Bronchial epithelial cell (primary cell): ENCODE measurements around the gene P2RY2. TPM values are rescaled to one million over a fixed set of nuclear protein-coding genes. Genes with fewer than 3 reads are reported as not detected.
A peak's percentile ranks its signal among the peaks of the same experiment; 100 is the strongest.

ENCODE experiments used
- DNase-seq: peaks from one replicate; pipeline ENCODE4 v3.0.0-alpha.2; 2010; ENCODE audit warnings: low read depth
- FAIRE-seq: peaks from 2 replicates; lab custom pipeline; 2011; peaks lifted over from hg19 to GRCh38; lab: Jason Lieb, UNC
- H3K27me3 ChIP-seq: 2 replicates; pipeline ENCODE4 v1.5.1; 2011; ENCODE audit warnings: low read length; ENCODE audit not compliant: control insufficient read depth, insufficient read depth
- H3K36me3 ChIP-seq: 2 replicates; pipeline ENCODE4 v1.5.1; 2011; ENCODE audit warnings: low read length; ENCODE audit not compliant: control insufficient read depth, insufficient read depth
- H3K4me3 ChIP-seq: 2 replicates; pipeline ENCODE4 v1.5.1; 2011; ENCODE audit warnings: mild to moderate bottlenecking, low read depth, low read length, control low read depth
- total RNA-seq: library from RNA; depleted of rRNA; stranded (reverse); fragments of >200 nt; gene quantifications from 2 replicates; pipeline ENCODE4 v1.2.1, GENCODE V29; 2014
- TF ChIP-seq, protein P1 (sequence below): IDR thresholded peaks from 2 replicates; pipeline ENCODE4 v1.5.1; 2011; ENCODE audit warnings: mild to moderate bottlenecking, moderate library complexity, low read length, control low read depth, inconsistent platforms; ENCODE audit not compliant: insufficient read depth, severe bottlenecking

The P2RY2 gene
- total RNA-seq, 1 donor from 2014 or later, result 9.0 TPM

DNA sequence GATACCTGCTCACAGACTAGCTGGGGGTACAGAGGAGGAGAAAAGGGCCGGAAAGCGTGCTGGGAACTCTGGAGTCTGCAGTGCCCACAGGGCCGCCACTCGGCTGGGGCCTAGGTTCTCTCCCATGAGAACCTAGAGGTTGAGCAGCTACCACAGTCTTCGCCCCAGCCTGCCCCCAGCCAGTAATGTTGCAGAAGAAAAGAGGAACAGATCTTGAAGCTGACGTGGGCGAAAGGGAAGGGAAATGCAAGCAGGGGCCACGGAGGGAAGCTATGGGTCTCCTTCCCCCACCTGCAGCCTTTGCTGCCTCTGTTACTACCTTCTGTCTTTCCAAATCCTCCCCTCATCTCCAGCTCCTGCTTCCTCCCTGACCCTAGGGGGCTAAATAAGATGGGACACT, 28.8 kb upstream of the P2RY2 start:
- TF ChIP-seq, protein P1, sequence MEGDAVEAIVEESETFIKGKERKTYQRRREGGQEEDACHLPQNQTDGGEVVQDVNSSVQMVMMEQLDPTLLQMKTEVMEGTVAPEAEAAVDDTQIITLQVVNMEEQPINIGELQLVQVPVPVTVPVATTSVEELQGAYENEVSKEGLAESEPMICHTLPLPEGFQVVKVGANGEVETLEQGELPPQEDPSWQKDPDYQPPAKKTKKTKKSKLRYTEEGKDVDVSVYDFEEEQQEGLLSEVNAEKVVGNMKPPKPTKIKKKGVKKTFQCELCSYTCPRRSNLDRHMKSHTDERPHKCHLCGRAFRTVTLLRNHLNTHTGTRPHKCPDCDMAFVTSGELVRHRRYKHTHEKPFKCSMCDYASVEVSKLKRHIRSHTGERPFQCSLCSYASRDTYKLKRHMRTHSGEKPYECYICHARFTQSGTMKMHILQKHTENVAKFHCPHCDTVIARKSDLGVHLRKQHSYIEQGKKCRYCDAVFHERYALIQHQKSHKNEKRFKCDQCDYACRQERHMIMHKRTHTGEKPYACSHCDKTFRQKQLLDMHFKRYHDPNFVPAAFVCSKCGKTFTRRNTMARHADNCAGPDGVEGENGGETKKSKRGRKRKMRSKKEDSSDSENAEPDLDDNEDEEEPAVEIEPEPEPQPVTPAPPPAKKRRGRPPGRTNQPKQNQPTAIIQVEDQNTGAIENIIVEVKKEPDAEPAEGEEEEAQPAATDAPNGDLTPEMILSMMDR, result no peak
- Histone ChIP-seq H3K4me3 (no peak overlapping the region), H3K27me3 (no peaks in the 10 kb centered on the region), H3K36me3 (no peaks in the 10 kb centered on the region)
- FAIRE-seq (no peak), DNase-seq (no peak)

DNA sequence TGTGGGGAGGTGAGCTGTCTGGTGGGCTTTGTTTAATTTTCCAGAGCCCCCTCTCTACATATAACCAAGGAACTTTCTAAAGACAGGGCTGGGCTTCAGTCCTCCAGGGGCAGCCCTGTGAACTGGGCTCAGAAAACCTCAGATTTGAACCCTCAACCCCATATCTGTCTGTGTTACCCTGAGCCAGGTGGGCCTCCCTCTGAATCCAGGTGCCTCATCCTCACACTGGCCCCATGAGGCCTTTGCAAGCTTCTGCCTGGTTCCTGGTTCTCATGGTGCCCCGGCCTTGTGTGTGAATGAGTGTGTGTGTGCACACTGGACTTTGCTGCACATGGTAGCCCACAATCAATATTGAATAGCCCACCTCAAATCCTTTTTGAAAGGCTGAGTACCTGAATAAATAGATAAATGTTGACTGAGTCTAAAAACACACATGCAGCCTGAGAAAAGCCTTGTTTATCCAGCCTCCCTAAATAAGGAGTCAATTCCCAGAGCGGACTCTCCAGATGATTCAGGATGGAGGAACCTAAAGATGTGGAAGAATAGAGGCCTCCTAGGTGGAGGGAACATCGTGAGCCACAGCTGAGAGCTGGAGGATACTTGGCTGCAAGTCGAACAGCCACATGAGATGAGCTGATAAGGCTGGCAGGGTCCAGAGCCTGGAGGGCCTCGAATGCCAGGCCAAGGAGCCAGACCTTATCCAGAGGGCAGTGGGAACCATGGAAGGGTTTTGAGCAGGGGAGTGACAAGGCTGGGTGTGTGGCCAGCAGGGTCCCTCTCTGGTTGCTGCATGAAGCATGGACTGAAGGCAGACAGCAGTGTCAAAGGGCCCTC, 28.1 kb upstream of the P2RY2 start:
- Histone ChIP-seq H3K4me3 (no peak overlapping the region), H3K36me3 (no peaks in the 10 kb centered on the region), H3K27me3 (no peaks in the 10 kb centered on the region)
- no peak for FAIRE-seq
- no peak for DNase-seq
- TF ChIP-seq, protein P1, result no peak

DNA sequence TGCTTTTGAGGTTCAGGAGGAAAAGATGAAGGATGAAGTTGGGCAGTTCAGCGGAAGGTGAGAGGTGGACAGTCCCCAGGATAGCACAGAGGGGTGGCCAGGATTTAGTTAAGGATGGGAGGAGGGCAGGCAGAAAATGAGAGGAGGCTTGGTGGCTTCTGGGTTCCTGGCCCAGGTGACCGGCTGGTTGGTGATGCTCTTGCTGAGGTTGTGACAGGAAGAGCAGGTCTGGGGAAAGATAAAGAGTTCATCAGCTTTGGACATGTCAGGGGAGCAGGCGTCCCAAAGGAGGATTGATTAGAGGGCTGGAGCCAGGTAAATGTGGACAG, 27.6 kb upstream of the P2RY2 start:
- DNase-seq, result no peak
- no peak overlapping the region for H3K4me3 ChIP-seq
- TF ChIP-seq, protein P1, result no peak
- H3K27me3 ChIP-seq, result no peaks in the 10 kb centered on the region
- H3K36me3 ChIP-seq, result no peaks in the 10 kb centered on the region
- FAIRE-seq, result no peak

DNA sequence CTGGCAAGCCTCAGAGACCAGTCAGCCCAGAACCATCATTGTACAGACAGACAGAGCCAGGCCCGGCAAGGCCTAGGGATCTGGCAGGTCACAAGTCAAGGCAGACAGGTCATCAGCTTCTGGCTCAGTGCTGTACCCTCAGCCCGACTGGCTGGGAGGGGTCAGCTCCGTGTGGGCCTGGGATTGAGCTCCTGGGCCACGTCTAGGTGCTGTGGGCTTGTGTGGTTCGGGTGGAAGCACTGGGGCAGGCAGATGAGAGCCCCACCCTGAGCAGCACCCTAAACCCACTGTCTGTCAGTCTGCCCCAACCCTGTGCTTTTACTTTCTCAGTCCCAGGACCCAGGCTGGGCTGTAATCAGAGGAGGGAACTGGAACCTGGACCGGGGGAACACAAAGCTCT, 26.9 kb upstream of the P2RY2 start:
- Histone ChIP-seq H3K4me3 (no peak overlapping the region), H3K36me3 (no peaks in the 10 kb centered on the region), H3K27me3 (no peaks in the 10 kb centered on the region)
- FAIRE-seq (no peak), DNase-seq (no peak)
- TF ChIP-seq, protein P1, result no peak

DNA sequence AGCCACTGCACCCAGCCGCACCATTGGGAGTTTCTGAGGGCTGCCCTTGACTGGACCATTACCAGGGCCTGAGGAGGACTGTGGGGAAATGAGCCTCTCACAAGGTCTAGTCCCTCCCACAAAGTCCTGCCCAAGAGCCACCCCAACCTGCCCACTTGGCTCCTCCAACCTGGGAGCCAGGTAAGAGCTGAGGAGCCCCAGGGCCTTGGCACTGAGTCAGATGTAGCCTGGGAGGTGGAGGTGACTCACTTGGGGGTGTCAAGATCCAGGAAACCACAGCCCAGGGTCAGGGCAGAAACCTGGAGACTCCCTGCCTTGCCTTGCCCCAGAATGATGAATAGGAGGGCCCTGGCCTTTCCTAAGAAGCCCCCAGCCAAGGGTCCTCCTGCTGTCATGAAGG, 25.8 kb upstream of the P2RY2 start:
- TF ChIP-seq, protein P1, result no peak
- no peaks in the 10 kb centered on the region for H3K36me3 ChIP-seq
- FAIRE-seq (no peak), DNase-seq (peak; percentile 99)
- H3K4me3 ChIP-seq, result no peak overlapping the region
- H3K27me3 ChIP-seq, result no peaks in the 10 kb centered on the region
